Measurements from ENCODE around the gene SEPTIN8. TPM values are rescaled to one million over a fixed set of nuclear protein-coding genes. Genes with fewer than 3 reads are reported as not detected.

The SEPTIN8 gene
- total RNA-seq, 2 experiments from 2014 or later: 25.2 to 27.1 TPM

- POLR2A ChIA-PET: interaction anchor here (1.1 to 1.2 kb wide), 2 partner anchors 13 to 23 kb away, joined by 5 read pairs; no protein-coding TSS in a partner anchor
- CTCF ChIA-PET: interaction anchor here (1.1 kb wide), 1 partner anchor 20 kb away, joined by 3 read pairs; the partner anchor contains the start of gene CCNI2
- Mint-ChIP-seq H3K27ac (no peak overlapping the region), H3K4me1 (ENCODE audit: low read depth) (no peaks in the 10 kb centered on the region), H3K4me3 (no peak overlapping the region), H3K27me3 (no peaks in the 10 kb centered on the region), H3K9me3 (no peaks in the 10 kb centered on the region), H3K36me3 (ENCODE audit: low read depth) (no peaks in the 10 kb centered on the region)
- intact Hi-C loops (cut with micrococcal nuclease): no loop called here
- no peak for TF ChIP-seq CTCF (IDR thresholded peaks at IDR 0.05)
- ATAC-seq: no peak
- DNase-seq: no peak
Measured at GRCh38 chr5:132767150-132767549, 9.9 kb downstream of the SEPTIN8 start.

GRCh38 chr5:132766806-132767055 lies 10.3 kb downstream of the SEPTIN8 start:
- no peaks in the 10 kb centered on the region for H3K9me3 Mint-ChIP-seq
- H3K27ac Mint-ChIP-seq: no peak overlapping the region
- H3K36me3 Mint-ChIP-seq (ENCODE audit: low read depth): no peaks in the 10 kb centered on the region
- intact Hi-C loops (cut with micrococcal nuclease): no loop called here
- H3K4me3 Mint-ChIP-seq: no peak overlapping the region
- no peaks in the 10 kb centered on the region for H3K4me1 Mint-ChIP-seq (ENCODE audit: low read depth)
- TF ChIP-seq CTCF (IDR thresholded peaks at IDR 0.05): no peak
- DNase-seq (no peak), ATAC-seq (no peak)
- ChIA-PET CTCF (interaction anchor here (1.1 kb wide), 1 partner anchor 19 kb away, joined by 3 read pairs; the partner anchor contains the start of gene CCNI2), POLR2A (interaction anchor here (1.1 to 1.2 kb wide), 2 partner anchors 12 to 24 kb away, joined by 5 read pairs; no protein-coding TSS in a partner anchor)
- no peaks in the 10 kb centered on the region for H3K27me3 Mint-ChIP-seq

- DNase-seq (no peak), ATAC-seq (no peak)
- Mint-ChIP-seq H3K36me3 (ENCODE audit: low read depth) (no peaks in the 10 kb centered on the region), H3K27ac (no peak overlapping the region), H3K4me3 (no peak overlapping the region), H3K4me1 (ENCODE audit: low read depth) (no peaks in the 10 kb centered on the region), H3K27me3 (no peaks in the 10 kb centered on the region), H3K9me3 (no peaks in the 10 kb centered on the region)
- intact Hi-C loops (cut with micrococcal nuclease): no loop called here
- CTCF ChIA-PET: interaction anchor here (1.3 kb wide), 1 partner anchor 54 kb away, joined by 3 read pairs; no protein-coding TSS in a partner anchor
- no peak for TF ChIP-seq CTCF (IDR thresholded peaks at IDR 0.05)
- POLR2A ChIA-PET: interaction anchor here (1.2 to 1.7 kb wide), 5 partner anchors 8 to 24 kb away, joined by 4 to 5 read pairs (median 5); no protein-coding TSS in a partner anchor
Measured at GRCh38 chr5:132766020-132766805, 10.8 kb downstream of the SEPTIN8 start.

- Mint-ChIP-seq H3K4me3 (no peak overlapping the region), H3K4me1 (ENCODE audit: low read depth) (no peaks in the 10 kb centered on the region), H3K36me3 (ENCODE audit: low read depth) (no peaks in the 10 kb centered on the region), H3K9me3 (no peaks in the 10 kb centered on the region), H3K27me3 (no peaks in the 10 kb centered on the region), H3K27ac (no peak overlapping the region)
- ChIA-PET CTCF (interaction anchor here (0.8 to 1.3 kb wide), 2 partner anchors 55 to 78 kb away, joined by 3 read pairs; no protein-coding TSS in a partner anchor), POLR2A (interaction anchor here (1.3 to 1.7 kb wide), 4 partner anchors 8 to 11 kb away, joined by 4 to 5 read pairs (median 5); no protein-coding TSS in a partner anchor)
- DNase-seq (no peak), ATAC-seq (no peak)
- intact Hi-C loops (cut with micrococcal nuclease): no loop called here
- no peak for TF ChIP-seq CTCF (IDR thresholded peaks at IDR 0.05)
Measured at GRCh38 chr5:132765311-132766019, 11.6 kb downstream of the SEPTIN8 start.

Data from activated CD8-positive, alpha-beta T cell treated with anti-CD3 and anti-CD28 coated beads for 36 hours (primary cell).